Spleen (tissue), 7 donors: Measurements from ENCODE around the gene TSHZ2.

Experiments used
- CTCF ChIP-seq, 11 experiments: fragments of 200-600 bp in 7 of 11; fragments of 450-650 bp in 4 of 11; sonication (generic) in 4 of 11; IDR thresholded peaks in 8 of 11; conservative IDR thresholded peaks in 3 of 11; 1 replicate in 7 of 11; 2 replicates in 4 of 11; pipeline versions ENCODE4 v1.4.0 to v1.8.0; 2016 to 2021; ENCODE audit warnings: antibody characterized with exemption in 11 of 11, inconsistent platforms in 4 of 11, mild to moderate bottlenecking in 1 of 11
- POLR2A ChIP-seq, 3 donors: fragments of 450-650 bp; IDR thresholded peaks; one replicate each; pipeline ENCODE4 v1.5.1; 2017; ENCODE audit warnings: antibody characterized with exemption in 3 of 3, mild to moderate bottlenecking in 1 of 3
- POLR2AphosphoS5 ChIP-seq, 3 donors: sonication (generic); formaldehyde crosslinking; IDR thresholded peaks; one replicate each; pipeline ENCODE4 v1.5.1; 2017; ENCODE audit warnings: antibody characterized with exemption in 3 of 3
- donor health status: DM: no; HTN: no; CAD: no; lungs with moderate emphysema.
- donor health status: DM: no; HTN: no; CAD: no.
- donor health status: DM: no; HTN: no; CAD: no.

- TF ChIP-seq CTCF (IDR thresholded peaks at IDR 0.05 in 8 of 11, conservative IDR thresholded peaks at IDR 0.05 in 3 of 11) (no peak), POLR2A (IDR thresholded peaks at IDR 0.05) (no peak), POLR2AphosphoS5 (IDR thresholded peaks at IDR 0.05) (no peak)
These were observed 176.6 kb downstream of the TSHZ2 start for GRCh38 chr20:53148771-53149147.
